Measurements from ENCODE around the gene CYP3A7. TPM values are rescaled to one million over a fixed set of nuclear protein-coding genes. Genes with fewer than 3 reads are reported as not detected.

Gene CYP3A7
- total RNA-seq, 1 experiment from 2014 or later = not detected

DNA sequence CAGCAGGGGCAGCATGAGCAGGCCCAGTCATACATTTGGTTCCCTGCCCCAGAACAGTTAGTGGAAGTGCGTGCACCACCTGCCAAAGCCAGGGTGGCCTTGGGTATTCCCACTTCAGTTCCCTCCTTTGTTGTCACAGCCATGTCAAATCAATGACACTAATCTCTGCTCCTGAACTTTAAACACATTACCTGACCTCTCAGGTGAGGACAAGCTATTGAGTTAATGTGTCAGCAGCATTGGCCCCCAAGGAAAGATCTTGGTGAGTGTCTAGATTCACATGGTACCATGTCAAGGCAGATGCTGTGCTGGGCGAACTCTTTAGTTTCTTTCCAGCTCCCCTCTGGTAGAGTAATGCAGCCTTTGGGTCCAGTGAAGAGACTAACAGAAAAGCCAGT is 57.3 kb downstream of the CYP3A7 start:
- H3K4me3 ChIP-seq (ENCODE audit: low read depth in 2 of 2, low read length in 2 of 2) = no peak overlapping the region
- no peaks in the 10 kb centered on the region for H3K36me3 ChIP-seq (ENCODE audit: control insufficient read depth, insufficient read depth, low read length)
- H3K4me1 ChIP-seq (ENCODE audit: control insufficient read depth, insufficient read depth, low read length) = no peaks in the 10 kb centered on the region
- no TSS peak for BruUV-seq (replicated peaks)
- POLR2A ChIA-PET = no interaction called here
- H3K27ac ChIP-seq (ENCODE audit: low read length) = no peak overlapping the region
- H3K9me3 ChIP-seq (ENCODE audit: control insufficient read depth, insufficient read depth, low read depth, low read length) = no peaks in the 10 kb centered on the region
- H3K27me3 ChIP-seq (ENCODE audit: control insufficient read depth, insufficient read depth, low read length) = no peaks in the 10 kb centered on the region; the same call in 1 of the 2 replicates
- no peak for TF ChIP-seq CTCF (IDR thresholded peaks at IDR 0.05)
- TF ChIP-seq SIN3A (IDR thresholded peaks at IDR 0.05; ENCODE audit: borderline replicate concordance, insufficient read depth, low read depth, low read length) = no peak
- ATAC-seq (no peak), DNase-seq (ENCODE audit: low read depth, low spot score) (no peak)
- in situ Hi-C loops (cut with HindIII; ENCODE audit: low pct_unique_long_range_greater_than_20kb, low sequenced_read_pairs) = no loop called here
- intact Hi-C loops (cut with micrococcal nuclease; ENCODE audit: unreplicated experiment) = no loop called here
- CTCF ChIA-PET = no interaction called here

GRCh38 chr7:99677013-99677647 is 57.9 kb downstream of the CYP3A7 start:
- TF ChIP-seq, protein P1, sequence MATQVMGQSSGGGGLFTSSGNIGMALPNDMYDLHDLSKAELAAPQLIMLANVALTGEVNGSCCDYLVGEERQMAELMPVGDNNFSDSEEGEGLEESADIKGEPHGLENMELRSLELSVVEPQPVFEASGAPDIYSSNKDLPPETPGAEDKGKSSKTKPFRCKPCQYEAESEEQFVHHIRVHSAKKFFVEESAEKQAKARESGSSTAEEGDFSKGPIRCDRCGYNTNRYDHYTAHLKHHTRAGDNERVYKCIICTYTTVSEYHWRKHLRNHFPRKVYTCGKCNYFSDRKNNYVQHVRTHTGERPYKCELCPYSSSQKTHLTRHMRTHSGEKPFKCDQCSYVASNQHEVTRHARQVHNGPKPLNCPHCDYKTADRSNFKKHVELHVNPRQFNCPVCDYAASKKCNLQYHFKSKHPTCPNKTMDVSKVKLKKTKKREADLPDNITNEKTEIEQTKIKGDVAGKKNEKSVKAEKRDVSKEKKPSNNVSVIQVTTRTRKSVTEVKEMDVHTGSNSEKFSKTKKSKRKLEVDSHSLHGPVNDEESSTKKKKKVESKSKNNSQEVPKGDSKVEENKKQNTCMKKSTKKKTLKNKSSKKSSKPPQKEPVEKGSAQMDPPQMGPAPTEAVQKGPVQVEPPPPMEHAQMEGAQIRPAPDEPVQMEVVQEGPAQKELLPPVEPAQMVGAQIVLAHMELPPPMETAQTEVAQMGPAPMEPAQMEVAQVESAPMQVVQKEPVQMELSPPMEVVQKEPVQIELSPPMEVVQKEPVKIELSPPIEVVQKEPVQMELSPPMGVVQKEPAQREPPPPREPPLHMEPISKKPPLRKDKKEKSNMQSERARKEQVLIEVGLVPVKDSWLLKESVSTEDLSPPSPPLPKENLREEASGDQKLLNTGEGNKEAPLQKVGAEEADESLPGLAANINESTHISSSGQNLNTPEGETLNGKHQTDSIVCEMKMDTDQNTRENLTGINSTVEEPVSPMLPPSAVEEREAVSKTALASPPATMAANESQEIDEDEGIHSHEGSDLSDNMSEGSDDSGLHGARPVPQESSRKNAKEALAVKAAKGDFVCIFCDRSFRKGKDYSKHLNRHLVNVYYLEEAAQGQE (IDR thresholded peaks at IDR 0.05; ENCODE audit: insufficient read depth in 1 of 2, low read depth in 2 of 2, low read length in 1 of 2) = no peak
- TF ChIP-seq CTCF (IDR thresholded peaks at IDR 0.05) (no peak), POLR2AphosphoS5 (IDR thresholded peaks at IDR 0.05; ENCODE audit: low read depth, low read length) (no peak), SIN3A (IDR thresholded peaks at IDR 0.05; ENCODE audit: borderline replicate concordance, insufficient read depth, low read depth, low read length) (no peak), TCF7L2 (IDR thresholded peaks at IDR 0.05; ENCODE audit: low read depth, low read length) (no peak)
- in situ Hi-C loops (cut with HindIII; ENCODE audit: low pct_unique_long_range_greater_than_20kb, low sequenced_read_pairs) = no loop called here
- intact Hi-C loops (cut with micrococcal nuclease; ENCODE audit: unreplicated experiment) = no loop called here
- BruUV-seq (replicated peaks) = no TSS peak
- Histone ChIP-seq H3K27ac (ENCODE audit: low read length) (no peak overlapping the region), H3K4me3 (ENCODE audit: low read depth in 2 of 2, low read length in 2 of 2) (no peak overlapping the region), H3K27me3 (ENCODE audit: control insufficient read depth, insufficient read depth, low read length) (no peaks in the 10 kb centered on the region; the same call in 1 of the 2 replicates), H3K4me1 (ENCODE audit: control insufficient read depth, insufficient read depth, low read length) (no peaks in the 10 kb centered on the region), H3K36me3 (ENCODE audit: control insufficient read depth, insufficient read depth, low read length) (no peaks in the 10 kb centered on the region), H3K9me3 (ENCODE audit: control insufficient read depth, insufficient read depth, low read depth, low read length) (no peaks in the 10 kb centered on the region)
- ChIA-PET POLR2A (no interaction called here), CTCF (no interaction called here)
- no peak for DNase-seq (ENCODE audit: low read depth, low spot score)
- no peak for ATAC-seq

All from Panc1 (cell line).